Cerebellar nuclear complex (tissue), 1 donor: ENCODE measurements around the gene DNAH9.
A peak's percentile ranks its signal among the peaks of the same experiment; 100 is the strongest.

Source experiments
- DNase-seq, 2 experiments: peaks; one replicate each; lab custom pipeline; 2025; lab: John Stamatoyannopoulos, UW

DNAH9 gene

DNA sequence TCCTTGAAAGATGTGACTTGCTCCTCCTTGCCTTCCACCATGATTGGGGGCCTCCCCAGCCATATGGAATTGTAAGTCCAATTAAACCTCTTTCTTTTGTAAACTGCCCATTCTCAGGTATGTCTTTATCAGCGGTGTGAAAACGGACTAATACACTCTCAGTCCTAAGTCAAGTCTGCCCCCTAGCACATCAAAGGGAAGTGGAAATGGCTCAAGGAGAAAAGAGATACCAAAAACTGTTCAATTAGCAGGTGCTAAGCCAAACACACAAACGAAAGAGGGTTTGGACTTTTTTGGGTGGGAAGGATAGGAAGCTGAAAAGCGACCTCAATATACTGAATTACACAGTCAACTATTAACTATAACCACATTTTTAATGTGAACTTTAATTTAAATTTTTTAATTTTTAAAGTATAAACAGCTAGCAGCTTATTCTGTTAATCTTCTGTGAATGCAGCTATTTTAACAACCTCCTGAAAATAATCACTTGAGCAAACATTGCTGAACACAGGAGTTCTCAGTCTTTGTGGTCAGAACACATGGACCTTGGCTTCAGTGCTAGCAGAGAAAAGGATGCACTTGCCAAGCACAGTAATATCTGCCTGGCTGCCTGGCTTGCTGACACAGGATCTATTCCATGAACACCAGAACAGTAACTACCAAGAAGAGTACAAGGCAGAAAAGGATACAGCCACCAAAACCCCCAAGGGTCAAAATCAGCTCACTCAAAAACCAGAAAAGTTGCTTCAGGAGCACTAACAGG, 388.1 kb downstream of the DNAH9 start:
- no peak for DNase-seq

DNA sequence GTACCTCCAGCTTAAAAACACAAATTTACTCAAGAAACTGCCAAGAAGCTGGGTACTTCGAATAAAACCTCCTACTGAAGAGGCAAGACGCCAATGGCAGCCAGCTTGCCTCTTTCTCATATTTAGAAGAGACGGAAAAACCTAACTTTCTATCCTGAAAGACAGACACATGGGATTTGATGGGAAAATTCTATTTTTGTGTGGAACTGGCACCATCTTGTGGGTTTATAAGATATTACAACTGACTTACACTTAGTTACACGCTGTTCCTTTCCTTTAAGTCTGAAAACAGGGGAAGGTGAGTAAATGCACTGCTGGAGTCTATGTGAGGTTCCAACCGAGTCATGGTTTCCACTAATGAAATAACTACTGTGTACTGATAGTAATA, 388.7 kb downstream of the DNAH9 start:
- no peak for DNase-seq

DNA sequence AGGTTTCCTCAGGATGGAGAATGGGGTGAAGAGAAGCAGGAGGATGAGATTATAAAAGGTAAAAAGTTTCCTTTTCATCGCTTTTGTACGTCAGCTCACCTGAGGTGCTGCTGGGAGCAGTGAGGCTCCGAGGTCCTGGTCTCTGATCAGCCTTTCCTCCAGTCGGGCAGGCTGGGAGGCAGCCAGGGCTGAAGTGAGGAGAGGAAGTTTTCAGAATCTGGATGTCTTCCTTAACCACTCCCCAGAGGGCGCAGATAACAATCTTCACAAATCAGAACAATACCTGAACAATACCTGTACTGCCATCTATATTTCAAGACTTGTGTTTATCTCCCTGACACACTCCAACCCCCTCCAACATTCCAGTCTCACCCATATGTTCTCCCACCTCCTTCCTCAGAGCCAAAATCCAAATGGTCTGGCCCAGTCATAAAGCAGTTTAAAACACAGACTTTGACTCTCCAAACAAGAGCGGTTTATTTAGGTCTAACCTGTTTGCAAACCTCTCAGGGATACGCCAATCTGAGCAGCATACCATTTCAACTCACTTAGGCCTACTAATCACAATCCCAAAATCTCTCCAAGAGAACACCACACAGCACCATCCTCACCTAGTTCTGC, 392.2 kb downstream of the DNAH9 start:
- DNase-seq: no peak

DNA sequence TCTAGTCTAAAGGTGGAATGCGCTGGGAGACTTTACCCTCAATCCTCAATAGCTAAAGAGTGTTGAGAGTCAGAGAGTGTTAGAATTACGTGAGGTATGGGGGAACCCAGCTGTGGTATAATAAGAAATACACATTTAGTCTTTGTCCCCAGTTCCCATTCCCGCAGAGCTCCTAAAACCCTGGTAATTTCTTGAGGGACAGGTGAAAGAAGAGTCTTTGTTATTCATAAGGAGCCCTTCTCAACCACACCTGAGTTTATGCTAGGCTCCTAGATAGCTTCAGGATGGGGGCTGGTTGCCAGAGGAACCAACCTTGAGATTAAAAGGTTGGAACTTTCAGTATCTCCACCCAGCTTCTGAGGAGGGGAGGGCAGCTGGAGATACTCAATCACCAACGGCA, 393.2 kb downstream of the DNAH9 start:
- no peak for DNase-seq

DNA sequence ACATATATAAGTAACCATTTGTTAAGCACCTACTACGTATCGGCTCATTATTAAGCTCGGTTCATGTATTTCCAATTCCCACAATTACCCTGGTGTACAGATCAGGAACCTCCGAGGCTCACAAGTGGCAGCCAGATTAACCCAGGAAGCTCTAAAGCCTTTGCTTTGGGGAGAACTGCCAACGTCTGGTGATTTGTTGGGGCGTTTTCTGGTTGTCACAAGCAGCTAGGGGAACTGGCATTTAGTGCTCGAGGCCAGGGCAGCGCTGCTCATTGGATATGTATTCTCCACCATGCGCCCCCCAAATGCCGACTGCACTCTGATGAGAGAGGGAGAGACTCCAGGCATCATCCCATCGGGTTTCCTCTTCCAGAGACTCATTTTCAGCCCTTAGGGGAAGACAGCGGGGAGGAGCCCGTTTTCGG, 398.5 kb downstream of the DNAH9 start:
- peak in 1 of 2 experiments; percentile 31 for DNase-seq

DNA sequence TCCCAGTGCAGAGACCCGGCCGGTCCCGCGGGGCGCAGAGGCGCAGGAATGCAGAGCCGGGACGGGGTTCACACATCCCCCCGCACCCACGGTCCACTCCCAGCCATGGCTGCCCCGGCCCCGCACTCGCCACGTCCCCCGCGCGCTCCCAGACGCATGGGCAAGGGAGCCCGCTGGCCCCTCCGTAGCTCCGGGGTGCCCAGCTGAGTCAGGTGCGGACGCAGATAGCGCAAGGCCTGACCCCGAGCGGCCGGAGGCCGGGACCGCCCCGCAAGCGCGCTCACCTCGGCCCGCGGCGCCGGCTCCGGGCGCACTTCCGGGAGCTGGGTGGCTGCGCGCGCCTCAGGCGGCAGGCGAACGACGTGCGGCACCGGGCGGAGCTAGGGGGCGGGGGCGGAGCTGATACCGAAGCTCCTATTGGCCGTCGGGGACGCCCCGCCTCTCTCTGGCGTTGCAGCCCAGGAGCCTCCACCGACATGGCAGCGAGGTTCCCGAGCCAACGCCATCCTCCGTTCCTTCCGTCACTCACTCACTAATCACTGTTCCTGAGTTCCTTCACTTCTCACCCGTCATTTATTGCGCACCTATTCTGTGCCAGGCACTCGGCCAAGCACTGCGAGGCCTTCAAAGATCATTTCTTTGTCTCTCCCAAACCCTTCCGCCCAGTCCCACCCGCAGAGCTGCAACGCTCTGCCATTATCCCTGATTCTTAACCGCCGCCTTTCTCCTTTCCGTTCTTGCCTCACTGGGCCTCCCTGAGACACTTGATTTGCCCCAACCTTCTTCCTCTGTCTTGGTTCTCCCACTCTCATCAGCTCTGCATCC, 399.1 kb downstream of the DNAH9 start, which contains the start of gene ZNF18:
Gene ZNF18 (minus strand): TSS at position 329 of the 825 bp plus-strand sequence. CDS start 4,646 bp downstream, outside the sequence.
- peak in 1 of 2 experiments; percentile 86 for DNase-seq

DNA sequence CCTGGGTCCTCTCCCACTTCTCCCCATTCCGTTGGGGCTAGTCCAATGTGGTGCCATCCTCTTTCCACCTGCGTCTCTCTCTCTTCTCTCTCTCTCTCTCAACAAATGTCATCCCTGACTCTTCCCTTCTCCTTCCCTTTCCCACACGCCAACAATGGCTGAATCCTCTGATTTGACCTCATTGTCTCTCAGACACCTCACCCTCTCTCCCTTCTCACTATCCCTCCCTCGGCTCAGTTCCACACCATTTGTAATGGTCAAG, 399.6 kb downstream of the DNAH9 start:
- DNase-seq: no peak

DNA sequence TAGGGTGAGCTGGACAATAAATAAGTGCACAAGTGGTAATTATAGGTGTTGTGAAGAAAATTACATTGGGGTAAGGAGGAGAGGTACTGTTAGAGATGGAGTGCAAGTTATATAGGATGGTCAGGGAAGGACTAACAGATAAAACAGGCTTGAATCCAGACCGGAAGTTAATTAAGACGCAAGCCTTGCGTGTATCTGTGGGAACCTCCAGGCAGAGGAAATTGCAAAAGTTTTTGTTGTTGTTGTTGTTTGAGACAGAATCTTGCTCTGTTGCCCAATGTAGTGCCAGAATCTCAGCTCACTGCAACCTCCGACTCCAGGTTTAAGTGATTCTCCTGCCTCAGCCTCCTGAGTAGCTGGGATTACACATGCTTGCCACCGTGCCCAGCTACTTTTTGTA, 401.4 kb downstream of the DNAH9 start:
- DNase-seq: no peak

DNA sequence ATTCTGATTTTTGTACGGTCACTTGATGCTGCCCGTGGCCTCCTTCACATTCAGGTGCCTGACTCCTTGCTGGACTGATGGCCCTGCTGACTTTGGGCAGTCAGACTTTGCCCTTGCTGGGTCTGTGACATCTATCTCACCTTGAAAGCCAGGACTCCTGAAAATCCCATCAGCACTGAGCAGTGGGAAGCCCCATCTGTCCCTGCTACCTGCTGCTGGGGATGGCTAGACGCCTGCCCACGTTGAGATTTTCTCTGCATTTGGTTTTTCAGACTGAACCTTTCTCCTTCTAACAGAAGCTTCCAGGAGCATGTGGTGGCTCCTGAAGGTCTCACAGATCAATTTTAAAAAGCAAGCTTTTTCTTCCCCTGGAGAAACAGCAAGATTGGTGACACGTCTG, 409.2 kb downstream of the DNAH9 start:
- no peak for DNase-seq
